Stimulated activated CD4-positive, alpha-beta T cell treated with anti-CD3 and anti-CD28 coated beads, Interleukin-4, amount 100 ng/mL, for 1 hour (primary cell): ENCODE results near the gene COPE.
"Not testable (repeated sequence)": the region's sequence is repeated elsewhere in the genome, so short reads cannot be mapped to it uniquely, and the experiment has no call there.

Experiments used
- DNase-seq: peaks from one replicate; pipeline ENCODE4 v3.0.0-alpha.2; 2020

COPE gene

GRCh38 chr19:18906605-18907519, 12.3 kb downstream of the COPE start:
- no peak for DNase-seq

- no peak for DNase-seq
Observed at GRCh38 chr19:18905513-18906236, 13.5 kb downstream of the COPE start.

GRCh38 chr19:18905058-18905456, 14.1 kb downstream of the COPE start:
- DNase-seq: no peak

- no peak for DNase-seq
Observed at GRCh38 chr19:18904334-18905057, 14.7 kb downstream of the COPE start.

- no peak for DNase-seq
Observed at GRCh38 chr19:18903156-18904037, 15.8 kb downstream of the COPE start.

GRCh38 chr19:18902519-18902918, 16.7 kb downstream of the COPE start:
- DNase-seq: not testable (repeated sequence)

GRCh38 chr19:18901491-18901890, 17.7 kb downstream of the COPE start:
- DNase-seq: no peak

- no peak for DNase-seq
Observed at GRCh38 chr19:18900700-18901481, 18.3 kb downstream of the COPE start.

- no peak for DNase-seq
Observed at GRCh38 chr19:18899624-18900560, 19.3 kb downstream of the COPE start.

- DNase-seq: no peak
Observed at GRCh38 chr19:18898607-18899408, 20.4 kb downstream of the COPE start.

- DNase-seq: no peak
Observed at GRCh38 chr19:18898081-18898606, 21.0 kb downstream of the COPE start.

- no peak for DNase-seq
Observed at GRCh38 chr19:18897094-18898029, 21.8 kb downstream of the COPE start.

- no peak for DNase-seq
Observed at GRCh38 chr19:18896421-18896841, 22.8 kb downstream of the COPE start.

GRCh38 chr19:18895824-18896341, 23.3 kb downstream of the COPE start, which contains the start of gene CERS1:
Gene CERS1 (minus strand): TSS chr19:18896158. CDS start chr19:18896072, 86 bp downstream.
- no peak for DNase-seq

- DNase-seq: no peak
Observed at GRCh38 chr19:18895038-18895823, 24.0 kb downstream of the COPE start.

GRCh38 chr19:18894254-18895037, 24.7 kb downstream of the COPE start:
- DNase-seq: no peak
